IPS-18c (cell line): ENCODE data around the gene NDST3.

Experiments
- H3K4me3 ChIP-seq: 2 replicates; pipeline ENCODE4 v1.7.0; 2013; ENCODE audit warnings: low read depth, mild to moderate bottlenecking, low read length, moderate library complexity; ENCODE audit not compliant: insufficient read depth
- H3K9me3 ChIP-seq: one replicate; pipeline ENCODE4 v1.6.1; 2013; ENCODE audit warnings: mild to moderate bottlenecking, low read length, moderate library complexity; ENCODE audit not compliant: control insufficient read depth, insufficient read depth

Gene NDST3

DNA sequence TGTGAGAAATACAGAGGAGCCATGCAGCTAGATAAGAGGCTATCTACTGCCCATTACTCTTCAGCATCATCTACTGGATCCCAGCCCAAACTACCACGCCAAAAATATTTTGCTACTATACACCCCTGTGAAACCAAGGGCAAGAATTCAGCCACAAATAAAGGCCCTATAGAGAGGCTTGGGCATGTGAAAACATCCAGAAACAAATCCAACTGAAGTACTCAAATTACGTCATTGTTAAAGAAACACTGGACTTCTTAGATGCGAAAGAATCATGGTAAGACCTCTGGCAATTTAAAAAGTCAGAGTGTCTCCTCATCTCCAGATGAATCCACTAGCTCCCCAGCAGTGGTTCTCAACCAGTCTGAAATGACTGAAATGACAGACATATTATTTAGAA, 12.8 kb downstream of the NDST3 start:
- peaks cover 2% of the 10 kb centered on the region for H3K9me3 ChIP-seq
- no peak overlapping the region for H3K4me3 ChIP-seq

DNA sequence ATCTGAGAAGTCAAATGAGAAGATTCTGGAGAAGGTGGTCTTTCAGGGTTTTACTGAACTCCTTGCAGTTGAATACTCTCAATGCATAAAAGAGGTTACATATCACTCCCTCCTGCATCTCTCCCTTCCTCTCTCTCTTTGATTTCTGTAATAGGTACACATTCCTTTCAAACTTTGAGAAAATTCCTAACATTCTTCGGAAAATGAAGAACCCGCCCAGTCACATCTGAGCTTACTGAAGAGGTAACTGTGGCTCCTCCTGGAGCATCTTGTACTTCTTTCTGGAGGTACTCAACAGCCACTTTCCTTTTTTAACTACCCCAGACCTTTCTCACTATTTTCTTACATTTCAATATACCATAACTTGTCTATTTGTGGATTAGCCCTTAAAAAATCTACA, 24.7 kb downstream of the NDST3 start:
- Histone ChIP-seq H3K4me3 (no peak overlapping the region), H3K9me3 (no peaks in the 10 kb centered on the region)

DNA sequence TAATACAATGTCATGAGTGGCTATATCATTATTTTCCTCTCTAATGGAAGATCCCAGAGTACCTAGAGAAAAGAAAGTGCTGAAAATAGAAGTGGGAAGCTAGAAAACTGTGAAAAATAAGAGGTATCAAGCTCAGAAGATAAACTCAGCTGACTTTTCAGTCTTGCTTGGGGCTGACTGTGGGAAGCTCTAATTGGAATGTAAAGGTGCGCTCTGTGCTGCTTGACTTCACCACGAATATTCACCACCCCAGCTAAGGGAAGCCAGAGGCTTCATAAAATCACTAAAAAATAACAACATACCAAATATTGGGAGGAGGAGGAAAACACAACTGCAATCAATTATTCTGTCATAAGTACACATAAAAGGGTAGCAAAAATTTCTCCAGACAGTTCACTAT, 25.1 kb downstream of the NDST3 start:
- H3K4me3 ChIP-seq, result no peak overlapping the region
- no peaks in the 10 kb centered on the region for H3K9me3 ChIP-seq

DNA sequence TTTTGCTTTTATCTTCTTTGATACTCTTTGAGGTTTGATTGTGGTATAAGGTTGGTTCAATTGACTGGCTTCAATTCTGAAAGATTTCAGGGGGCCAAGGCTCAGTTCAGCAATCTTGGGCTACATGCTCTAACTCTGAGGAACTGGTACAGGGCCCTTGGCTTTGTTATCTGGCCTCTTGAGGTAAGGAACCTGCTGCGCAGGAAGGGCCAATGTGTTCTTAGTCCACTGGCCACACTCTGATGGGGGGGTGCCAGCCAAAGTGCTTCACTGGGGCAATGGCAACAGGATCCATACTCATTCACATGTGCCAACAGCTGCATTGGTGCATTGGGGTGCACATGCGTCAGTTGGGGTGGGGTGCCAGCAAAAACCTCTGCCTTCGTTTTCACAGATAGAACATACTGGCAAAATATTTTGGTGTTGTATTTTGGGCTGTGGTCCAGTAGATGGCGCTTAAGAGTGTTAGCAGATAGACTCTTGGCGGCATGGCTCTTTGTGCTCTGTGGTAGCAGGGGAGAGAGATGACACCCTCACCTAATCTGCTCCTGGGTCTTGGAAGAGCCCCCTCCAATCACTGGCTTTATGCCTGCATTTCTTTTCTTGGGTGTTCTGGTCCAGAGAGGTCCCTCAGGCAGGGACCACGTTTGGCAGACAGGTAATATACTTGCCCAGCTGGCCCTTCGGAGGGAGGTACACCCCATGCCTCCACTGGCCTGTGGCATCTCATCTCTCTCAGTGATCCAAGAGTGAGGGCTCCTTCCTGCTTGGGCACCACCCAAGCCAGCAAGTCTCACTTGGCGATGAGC, 42.9 kb downstream of the NDST3 start:
- no peak overlapping the region for H3K4me3 ChIP-seq
- no peaks in the 10 kb centered on the region for H3K9me3 ChIP-seq

DNA sequence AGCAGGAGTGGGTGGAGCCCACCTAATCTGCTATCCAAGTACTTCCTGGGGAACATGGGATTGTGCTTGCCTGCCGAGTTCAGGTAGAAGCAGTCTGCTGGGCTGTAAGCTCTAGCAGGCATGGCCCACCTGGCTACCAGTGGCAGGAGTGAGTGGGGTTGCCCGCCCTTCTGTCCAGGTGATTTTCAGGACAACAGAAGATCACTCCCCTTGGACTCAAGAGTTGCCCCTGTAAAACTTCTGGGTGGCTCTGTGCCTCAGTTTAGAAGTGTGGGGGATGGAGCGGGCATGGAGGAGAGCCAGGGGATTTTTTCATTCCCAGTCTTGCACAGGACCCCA, 43.5 kb downstream of the NDST3 start:
- Histone ChIP-seq H3K9me3 (no peaks in the 10 kb centered on the region), H3K4me3 (no peak overlapping the region)

DNA sequence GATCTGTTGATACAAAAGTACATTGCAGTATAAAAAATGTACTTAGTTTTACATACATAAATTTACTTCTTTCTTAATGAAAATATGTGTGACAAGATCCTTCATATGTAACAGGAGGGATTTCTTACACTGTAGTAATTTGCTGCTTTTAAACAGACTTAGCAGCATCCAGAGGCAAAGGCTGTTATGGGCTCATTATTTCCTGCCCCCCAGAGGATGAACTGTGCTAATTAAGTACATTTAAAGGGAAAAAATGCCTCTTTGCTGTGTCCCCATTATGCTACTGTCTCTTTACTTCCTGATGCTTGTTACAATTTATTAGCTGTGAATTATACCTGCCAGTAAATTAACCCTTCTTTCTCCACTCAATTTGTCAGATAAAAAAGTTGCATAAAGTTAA, 47.1 kb downstream of the NDST3 start:
- Histone ChIP-seq H3K9me3 (no peaks in the 10 kb centered on the region), H3K4me3 (no peak overlapping the region)

DNA sequence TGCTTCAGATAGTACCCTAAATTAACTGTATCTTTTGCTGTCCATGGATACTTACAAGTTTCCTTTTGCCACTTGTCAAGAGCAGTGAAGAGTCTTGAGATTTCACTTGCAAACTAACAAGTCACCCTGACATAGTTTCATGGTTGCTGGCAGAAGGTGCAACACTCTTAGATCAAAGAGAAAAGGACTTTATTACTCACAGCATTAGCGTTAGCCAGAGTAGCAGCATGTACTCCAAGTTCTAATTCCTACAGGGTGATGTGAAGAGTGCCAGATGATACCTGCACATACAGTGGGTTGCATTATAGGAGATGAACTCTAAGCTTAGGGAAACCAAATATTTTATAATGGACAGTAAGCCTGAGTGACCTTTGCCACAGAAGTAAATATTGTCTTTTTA, 47.9 kb downstream of the NDST3 start:
- Histone ChIP-seq H3K9me3 (no peaks in the 10 kb centered on the region), H3K4me3 (no peak overlapping the region)

DNA sequence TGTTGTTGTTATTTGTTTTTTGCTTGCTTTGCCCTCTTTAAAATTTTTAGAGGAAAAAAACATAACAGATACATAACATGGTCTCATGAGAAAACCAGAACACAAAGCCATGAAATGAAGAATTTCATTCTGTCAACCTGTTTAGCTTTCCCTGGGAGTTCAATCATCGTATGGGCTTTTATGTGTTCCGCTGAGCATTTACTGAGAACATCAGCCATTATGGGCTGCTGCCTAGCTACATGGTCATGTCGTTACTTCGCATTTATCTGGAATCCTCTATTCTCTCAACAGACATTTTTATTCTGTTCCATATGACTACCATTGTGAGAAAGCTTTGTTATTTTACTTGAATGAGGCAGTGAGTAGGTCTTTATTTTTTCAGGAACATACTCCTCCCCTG, 51.4 kb downstream of the NDST3 start:
- Histone ChIP-seq H3K9me3 (no peaks in the 10 kb centered on the region), H3K4me3 (no peak overlapping the region)

DNA sequence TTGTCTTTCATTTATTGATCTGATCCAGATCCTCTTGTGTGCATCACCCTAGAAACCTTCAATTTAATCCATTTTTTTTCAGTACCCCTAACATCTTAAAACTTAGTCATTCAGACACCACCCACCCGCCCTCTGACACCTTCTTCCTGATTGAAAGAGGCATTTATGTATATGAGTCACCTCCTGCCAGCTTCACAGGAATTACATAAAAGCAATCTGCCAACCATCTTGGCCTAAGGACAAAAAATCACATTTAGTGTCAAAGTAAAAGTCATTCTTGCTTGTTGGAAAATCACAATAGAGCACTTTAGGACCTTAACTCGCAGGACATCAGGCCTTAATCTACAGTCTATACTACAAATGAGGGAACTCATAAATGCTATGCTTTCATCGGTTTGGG, 52.1 kb downstream of the NDST3 start:
- no peak overlapping the region for H3K4me3 ChIP-seq
- no peaks in the 10 kb centered on the region for H3K9me3 ChIP-seq

DNA sequence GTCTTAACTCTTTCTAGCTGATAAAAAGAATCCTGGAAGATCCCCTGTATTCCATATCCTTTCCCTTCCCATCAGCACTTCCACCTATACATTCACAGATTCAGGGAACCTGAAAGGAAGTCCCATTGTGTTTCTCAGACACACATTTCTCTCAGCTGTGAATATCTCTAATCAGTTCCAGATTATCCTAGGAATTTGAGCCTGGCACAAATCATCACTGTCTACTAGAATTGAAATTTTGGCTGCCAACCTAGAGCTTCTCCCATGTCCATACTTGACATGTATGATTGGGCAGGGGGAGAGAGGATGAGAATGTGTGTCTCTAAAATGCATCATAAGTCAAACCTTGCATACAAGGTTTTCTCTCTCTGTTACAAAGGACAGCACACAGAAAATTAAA, 53.1 kb downstream of the NDST3 start:
- no peak overlapping the region for H3K4me3 ChIP-seq
- no peaks in the 10 kb centered on the region for H3K9me3 ChIP-seq

DNA sequence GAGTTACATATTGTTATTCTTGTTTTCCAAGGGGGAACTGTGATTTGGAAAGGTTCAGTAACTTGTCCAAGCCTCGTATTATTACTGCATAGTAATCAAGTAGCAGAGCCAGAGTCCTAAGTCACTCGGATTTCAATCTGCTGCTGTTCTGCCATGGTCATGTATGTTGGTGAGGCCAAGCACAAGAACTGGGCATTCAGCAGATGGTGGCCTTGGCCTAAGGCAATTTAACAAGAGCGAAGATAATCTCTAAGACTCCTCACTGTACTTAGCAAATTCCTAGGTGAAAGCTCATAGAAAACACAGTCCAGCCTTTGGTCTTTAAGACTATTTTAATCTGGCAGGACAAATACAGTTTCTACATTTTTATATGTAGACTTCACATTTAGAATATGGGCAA, 64.8 kb downstream of the NDST3 start:
- Histone ChIP-seq H3K4me3 (no peak overlapping the region), H3K9me3 (no peaks in the 10 kb centered on the region)

DNA sequence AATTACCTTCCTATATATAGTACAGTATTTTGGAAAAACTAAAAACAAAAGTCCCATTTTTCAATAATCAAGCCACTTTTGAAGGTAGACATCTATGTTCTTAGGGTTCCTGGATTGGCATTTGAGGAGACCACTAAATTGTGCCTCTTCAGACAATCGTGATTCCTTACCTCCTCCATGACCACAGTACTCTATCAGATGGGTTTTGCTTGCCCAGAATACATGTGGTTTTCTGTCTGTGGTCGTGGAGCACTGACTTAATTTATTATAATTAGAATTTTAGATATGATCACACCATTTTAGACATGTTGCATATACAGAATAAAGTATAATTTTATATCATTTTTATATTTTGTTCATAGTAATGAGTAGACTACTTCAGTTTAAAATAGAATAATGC, 67.9 kb downstream of the NDST3 start:
- Histone ChIP-seq H3K9me3 (no peaks in the 10 kb centered on the region), H3K4me3 (no peak overlapping the region)

DNA sequence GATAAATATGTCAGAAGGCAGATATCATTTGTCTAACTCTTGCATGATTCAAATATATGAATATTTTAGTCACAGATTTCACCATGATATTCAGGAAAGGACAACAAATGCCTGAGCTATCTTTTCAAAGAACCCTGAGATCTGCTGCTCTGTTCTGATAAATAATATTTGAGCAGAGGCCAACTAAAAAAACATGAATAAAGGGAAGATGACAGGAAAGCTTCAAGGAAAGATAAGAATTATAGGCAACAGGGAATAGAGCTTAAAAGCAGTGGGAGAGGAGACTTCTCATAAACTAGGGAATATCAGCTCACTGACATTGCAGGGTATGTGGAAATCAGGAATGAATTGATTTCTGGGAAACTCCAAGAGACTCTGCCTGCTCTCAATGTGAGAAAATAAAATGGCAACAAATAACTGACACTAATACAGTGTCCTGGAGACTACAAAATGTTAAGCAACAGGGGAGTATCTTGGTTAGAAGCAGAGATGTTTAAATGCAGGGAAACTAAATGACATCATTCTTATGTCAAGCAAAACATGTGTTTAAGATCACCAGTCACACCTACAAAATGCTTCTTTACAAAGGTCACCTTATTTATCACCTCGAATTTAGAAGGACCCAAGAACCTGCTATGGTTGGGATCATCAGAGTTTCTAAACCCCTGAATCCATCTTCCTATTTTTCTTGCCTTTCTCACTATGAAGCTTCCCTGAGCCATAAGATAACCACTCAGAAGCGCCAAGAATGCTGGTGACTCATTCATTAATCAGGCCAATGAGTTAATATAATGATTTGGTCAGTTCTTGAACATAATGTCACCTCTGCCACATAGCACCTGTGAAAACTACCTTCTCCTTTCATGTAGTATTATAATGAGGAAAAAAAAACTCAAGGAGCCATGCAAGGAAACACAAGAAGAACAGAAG, 78.1 kb downstream of the NDST3 start:
- Histone ChIP-seq H3K4me3 (no peak overlapping the region), H3K9me3 (no peaks in the 10 kb centered on the region)

DNA sequence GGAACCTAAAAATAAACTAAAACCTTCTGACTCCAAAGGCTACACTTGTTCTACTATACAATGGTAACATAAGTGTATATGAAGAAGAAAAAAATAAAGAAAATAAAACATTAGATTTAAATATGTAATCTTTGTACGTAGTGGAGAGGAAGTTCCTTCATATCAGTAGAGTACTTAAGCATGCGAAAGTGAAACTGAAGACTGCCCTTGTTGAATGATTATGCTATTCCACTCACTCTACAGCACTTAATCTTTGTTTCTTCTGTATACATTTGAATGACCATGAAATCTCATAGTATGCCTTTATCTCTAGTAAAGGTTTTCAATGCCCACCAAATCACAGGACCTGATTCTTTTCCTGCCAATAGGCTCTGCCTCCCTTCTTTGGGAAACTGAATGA, 78.9 kb downstream of the NDST3 start:
- Histone ChIP-seq H3K4me3 (no peak overlapping the region), H3K9me3 (no peaks in the 10 kb centered on the region)

DNA sequence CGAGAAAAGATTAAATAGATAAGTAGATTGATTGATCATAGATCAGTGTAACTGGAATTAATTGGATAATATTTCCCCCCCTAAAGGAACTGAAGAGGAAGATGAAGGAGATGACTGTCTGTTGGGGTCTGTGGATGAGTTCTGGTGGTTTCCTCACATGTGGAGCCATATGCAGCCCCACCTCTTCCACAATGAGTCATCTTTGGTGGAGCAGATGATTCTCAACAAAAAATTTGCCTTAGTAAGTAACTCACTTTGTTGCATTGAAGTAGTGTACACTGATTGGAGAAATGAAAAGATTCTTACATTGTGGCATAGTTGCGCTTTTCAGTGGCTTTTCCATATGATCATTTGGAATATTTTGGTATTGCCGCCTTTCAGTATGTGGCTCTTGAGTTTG, 80.4 kb downstream of the NDST3 start:
- H3K4me3 ChIP-seq, result no peak overlapping the region
- no peaks in the 10 kb centered on the region for H3K9me3 ChIP-seq

DNA sequence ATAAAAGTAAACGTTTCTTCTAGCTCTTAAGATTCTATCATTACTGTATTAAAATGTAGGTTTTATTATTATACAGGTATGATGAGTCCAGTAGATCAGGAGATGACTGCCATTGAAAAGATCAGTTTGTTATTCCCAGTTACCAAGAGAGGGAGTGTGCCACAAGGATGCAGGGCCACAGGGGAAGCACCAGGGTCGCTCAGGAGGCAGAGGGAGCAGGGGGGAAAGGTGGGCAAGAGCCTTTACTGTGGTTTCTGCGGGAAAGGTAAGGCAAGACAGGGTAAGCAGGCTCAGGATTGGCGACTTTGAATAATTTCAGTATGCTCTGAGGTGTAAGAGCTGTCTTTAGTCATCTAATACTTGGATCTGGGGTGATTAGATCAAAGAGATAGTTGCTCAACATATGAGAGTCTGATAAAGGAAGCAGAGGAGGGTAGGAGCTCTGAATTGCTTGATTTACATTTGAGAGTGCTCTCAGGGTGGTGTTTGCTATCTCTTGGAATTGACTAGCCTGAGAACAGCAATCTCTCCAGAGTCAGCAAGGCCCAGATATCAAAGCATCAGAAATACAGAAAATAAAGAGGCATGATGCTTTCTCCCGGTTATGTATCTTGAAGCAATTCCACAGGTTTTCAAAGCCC, 86.0 kb downstream of the NDST3 start:
- no peak overlapping the region for H3K4me3 ChIP-seq

DNA sequence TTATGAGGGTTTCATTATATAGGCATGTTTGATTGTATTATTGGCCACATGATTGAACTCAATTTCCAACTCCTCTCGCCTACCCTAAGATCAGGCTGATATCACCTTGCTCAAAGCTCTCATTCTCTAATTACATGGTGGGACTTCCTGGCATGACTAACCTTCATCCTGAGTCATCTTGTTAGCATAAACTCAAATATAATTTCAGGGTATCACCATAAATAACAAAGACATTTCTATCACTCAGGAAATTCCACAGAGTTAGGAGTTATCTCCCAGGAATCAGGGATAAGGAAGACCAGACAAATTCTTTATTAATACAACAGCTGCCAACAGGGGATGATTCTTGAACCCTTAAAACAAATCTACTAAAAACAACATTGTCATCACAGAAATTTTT, 90.7 kb downstream of the NDST3 start:
- Histone ChIP-seq H3K4me3 (no peak overlapping the region), H3K9me3 (no peaks in the 10 kb centered on the region)

More for the DNA sequence above, 86.0 kb downstream of the NDST3 start:
- no peaks in the 10 kb centered on the region for H3K9me3 ChIP-seq

DNA sequence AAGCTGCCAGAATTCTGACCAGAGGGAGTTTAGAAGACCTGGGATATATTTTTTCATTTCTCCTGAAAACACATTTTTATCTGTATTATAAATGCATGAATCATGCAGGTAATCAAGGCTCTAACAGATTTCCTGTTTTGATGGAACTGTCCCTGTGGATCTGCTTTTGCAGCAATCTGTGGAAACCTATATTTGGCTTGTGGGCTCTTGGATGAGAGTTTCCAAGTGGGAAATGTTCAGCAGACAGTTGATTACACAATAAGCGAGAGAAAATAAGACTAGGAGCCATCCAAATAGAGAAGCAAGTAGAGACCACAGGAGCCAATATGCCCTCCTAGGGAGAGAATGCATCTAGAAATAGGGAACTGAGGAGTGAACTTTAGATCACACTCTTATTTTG, 105.0 kb downstream of the NDST3 start:
- no peak overlapping the region for H3K4me3 ChIP-seq
- no peaks in the 10 kb centered on the region for H3K9me3 ChIP-seq
